ENCODE measurements around the gene CACNA2D2. TPM values are rescaled to one million over a fixed set of nuclear protein-coding genes. Genes with fewer than 3 reads are reported as not detected.

CACNA2D2 gene
- total and polyA plus RNA-seq, 2 of the 13 experiments (the other 11 are each of a cell fraction or from before 2014, with no cell fraction given) = not detected

- TF ChIP-seq ZNF556 (CRISPR knock-in tag; IDR thresholded peaks at IDR 0.05; ENCODE audit: borderline replicate concordance) = no peak
- no peak for TF ChIP-seq ZNF205 (CRISPR knock-in tag; IDR thresholded peaks at IDR 0.05)
- no peak for TF ChIP-seq TBP (CRISPR knock-in tag; IDR thresholded peaks at IDR 0.05)
- no peak for TF ChIP-seq ZNF446 (CRISPR knock-in tag; IDR thresholded peaks at IDR 0.05)
- TF ChIP-seq ZNF256 (CRISPR knock-in tag; conservative IDR thresholded peaks at IDR 0.05) = no peak
- peak; percentile 77 for TF ChIP-seq PHF21A (CRISPR knock-in tag; IDR thresholded peaks at IDR 0.05)
- 0 out of 2 replicates have a peak, but pooled peaks have one; percentile 3 for TF ChIP-seq BRF2 (CRISPR knock-in tag; IDR thresholded peaks at IDR 0.05)
- TF ChIP-seq GTF2F1 (IDR thresholded peaks at IDR 0.05; ENCODE audit: low read length) = no peak
- peak; percentile 41 for TF ChIP-seq CBX1 (IDR thresholded peaks at IDR 0.05; ENCODE audit: low read depth)
- TF ChIP-seq ZNF720 (CRISPR knock-in tag; IDR thresholded peaks at IDR 0.05) = no peak
- peak; percentile 18 for TF ChIP-seq AGO1 (IDR thresholded peaks at IDR 0.05; ENCODE audit: low read depth, low read length, poor library complexity, severe bottlenecking)
- TF ChIP-seq ZNF780A (CRISPR knock-in tag; IDR thresholded peaks at IDR 0.05) = no peak
- TF ChIP-seq ZNF367 (CRISPR knock-in tag; IDR thresholded peaks at IDR 0.05; ENCODE audit: borderline replicate concordance) = no peak
- no peak for TF ChIP-seq MTERF4 (CRISPR knock-in tag; IDR thresholded peaks at IDR 0.05)
- TF ChIP-seq TEAD3 (CRISPR knock-in tag; optimal IDR thresholded peaks at IDR 0.05; ENCODE audit: borderline replicate concordance) = no peak
- TF ChIP-seq ZSCAN30 (CRISPR knock-in tag; IDR thresholded peaks at IDR 0.05) = no peak
- peak; percentile 71; the same call in 1 of the 2 replicates for TF ChIP-seq KDM6A (CRISPR knock-in tag; IDR thresholded peaks at IDR 0.05; ENCODE audit: low read depth)
- peak; percentile 48; the same call in 1 of the 2 replicates for TF ChIP-seq CREM (IDR thresholded peaks at IDR 0.05)
- no peak for TF ChIP-seq CREM (CRISPR knock-in tag; IDR thresholded peaks at IDR 0.05)
- peak; percentile 61 for TF ChIP-seq ZMYM3 (CRISPR knock-in tag; IDR thresholded peaks at IDR 0.05)
- TF ChIP-seq SKIL (CRISPR knock-in tag; IDR thresholded peaks at IDR 0.05; ENCODE audit: borderline replicate concordance) = peak; percentile 57; the same call in 1 of the 2 replicates
- TF ChIP-seq ADNP (CRISPR knock-in tag; IDR thresholded peaks at IDR 0.05) = 0 out of 2 replicates have a peak, but pooled peaks have one; percentile 6
- peak; percentile 56; the same call in 1 of the 2 replicates for TF ChIP-seq FLYWCH1 (CRISPR knock-in tag; IDR thresholded peaks at IDR 0.05)
- no peak; the same call in 1 of the 2 replicates for TF ChIP-seq E2F1 (CRISPR knock-in tag; IDR thresholded peaks at IDR 0.05)
- no peak for TF ChIP-seq ZNF816 (CRISPR knock-in tag; IDR thresholded peaks at IDR 0.05; ENCODE audit: borderline replicate concordance)
Observed at GRCh38 chr3:50321336-50322114, 181.9 kb downstream of the CACNA2D2 start (continued).

All from HepG2 (cell line).